Subcutaneous adipose tissue (tissue), 4 donors: ENCODE results near the gene ELOVL2. TPM values are rescaled to one million over a fixed set of nuclear protein-coding genes. Genes with fewer than 3 reads are reported as not detected.

ENCODE experiments used
- total RNA-seq, 4 donors: library from RNA; depleted of rRNA; stranded (reverse); fragments of >200 nt; gene quantifications; one replicate each; pipeline ENCODE4 v1.1.0, GENCODE V29; 2016
- TF ChIP-seq, protein P1 (sequence below): fragments of 450-650 bp; IDR thresholded peaks from one replicate; pipeline ENCODE4 v1.5.1; 2016; ENCODE audit warnings: low read depth, mild to moderate bottlenecking, control low read depth, antibody characterized with exemption, moderate library complexity

The ELOVL2 gene
- total RNA-seq, 4 donors from 2014 or later: 0.19 to 1.6 (median 0.44) TPM; not detected in 1

DNA sequence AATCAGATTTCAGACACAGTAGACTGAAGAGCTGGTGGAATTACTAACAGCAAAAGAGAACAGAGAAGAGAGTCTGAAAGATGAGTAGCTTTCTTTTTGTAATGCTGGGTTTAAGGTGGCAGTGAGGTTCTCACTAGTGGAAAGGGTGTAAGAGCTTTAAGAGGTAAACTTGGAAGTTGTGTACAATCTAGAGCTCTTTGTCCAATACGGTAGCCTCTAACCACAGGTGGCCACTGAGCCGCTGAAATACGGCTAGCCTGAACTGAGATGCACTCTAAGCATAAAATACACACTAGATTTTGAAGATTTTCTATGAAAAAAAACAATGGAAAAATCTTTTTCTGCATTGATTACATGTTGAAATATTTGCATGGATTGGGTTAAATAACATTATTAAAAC is 4.0 kb downstream of the ELOVL2 start:
- TF ChIP-seq, protein P1, sequence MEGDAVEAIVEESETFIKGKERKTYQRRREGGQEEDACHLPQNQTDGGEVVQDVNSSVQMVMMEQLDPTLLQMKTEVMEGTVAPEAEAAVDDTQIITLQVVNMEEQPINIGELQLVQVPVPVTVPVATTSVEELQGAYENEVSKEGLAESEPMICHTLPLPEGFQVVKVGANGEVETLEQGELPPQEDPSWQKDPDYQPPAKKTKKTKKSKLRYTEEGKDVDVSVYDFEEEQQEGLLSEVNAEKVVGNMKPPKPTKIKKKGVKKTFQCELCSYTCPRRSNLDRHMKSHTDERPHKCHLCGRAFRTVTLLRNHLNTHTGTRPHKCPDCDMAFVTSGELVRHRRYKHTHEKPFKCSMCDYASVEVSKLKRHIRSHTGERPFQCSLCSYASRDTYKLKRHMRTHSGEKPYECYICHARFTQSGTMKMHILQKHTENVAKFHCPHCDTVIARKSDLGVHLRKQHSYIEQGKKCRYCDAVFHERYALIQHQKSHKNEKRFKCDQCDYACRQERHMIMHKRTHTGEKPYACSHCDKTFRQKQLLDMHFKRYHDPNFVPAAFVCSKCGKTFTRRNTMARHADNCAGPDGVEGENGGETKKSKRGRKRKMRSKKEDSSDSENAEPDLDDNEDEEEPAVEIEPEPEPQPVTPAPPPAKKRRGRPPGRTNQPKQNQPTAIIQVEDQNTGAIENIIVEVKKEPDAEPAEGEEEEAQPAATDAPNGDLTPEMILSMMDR: no peak

DNA sequence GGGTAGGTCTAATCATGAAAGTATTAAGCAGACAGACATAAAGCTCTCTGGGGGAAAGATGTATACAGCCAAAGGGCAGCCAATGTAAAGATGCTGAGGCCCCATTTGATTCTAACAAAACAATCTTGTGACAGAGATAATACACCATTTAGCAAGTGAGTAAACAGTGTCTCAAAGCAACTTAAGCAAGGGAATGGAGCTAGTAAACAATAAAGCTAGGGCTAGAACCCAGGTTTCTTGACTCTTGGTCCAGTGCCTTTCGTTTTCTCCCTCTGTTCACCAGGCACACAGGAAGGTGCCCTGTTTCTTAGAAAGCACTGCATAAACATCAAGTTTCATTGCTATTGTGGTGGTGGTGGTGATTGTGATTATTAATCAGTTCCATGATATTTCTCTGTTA is 5.1 kb downstream of the ELOVL2 start:
- TF ChIP-seq, protein P1: no peak

DNA sequence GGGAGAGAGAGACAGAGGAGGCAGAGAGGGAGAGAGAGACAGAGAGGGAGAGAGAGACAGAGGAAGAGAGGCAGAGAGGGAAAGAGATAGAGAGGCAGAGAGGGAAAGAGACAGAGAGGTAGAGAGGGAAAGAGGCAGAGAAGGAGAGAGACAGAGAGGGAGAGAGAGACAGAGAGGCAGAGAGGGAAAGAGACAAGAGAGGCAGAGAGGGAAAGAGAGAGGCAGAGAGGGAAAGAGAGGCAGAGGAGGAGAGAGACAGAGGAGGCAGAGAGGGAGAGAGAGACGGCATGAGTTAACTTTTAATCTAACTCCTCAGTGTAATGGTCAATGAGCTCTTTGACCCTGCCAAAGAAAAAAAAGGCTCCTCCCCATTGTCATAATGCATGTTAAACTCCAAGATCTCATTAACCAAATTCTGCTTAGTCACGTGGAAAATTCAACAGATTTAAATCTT is 7.1 kb downstream of the ELOVL2 start:
- TF ChIP-seq, protein P1: no peak

DNA sequence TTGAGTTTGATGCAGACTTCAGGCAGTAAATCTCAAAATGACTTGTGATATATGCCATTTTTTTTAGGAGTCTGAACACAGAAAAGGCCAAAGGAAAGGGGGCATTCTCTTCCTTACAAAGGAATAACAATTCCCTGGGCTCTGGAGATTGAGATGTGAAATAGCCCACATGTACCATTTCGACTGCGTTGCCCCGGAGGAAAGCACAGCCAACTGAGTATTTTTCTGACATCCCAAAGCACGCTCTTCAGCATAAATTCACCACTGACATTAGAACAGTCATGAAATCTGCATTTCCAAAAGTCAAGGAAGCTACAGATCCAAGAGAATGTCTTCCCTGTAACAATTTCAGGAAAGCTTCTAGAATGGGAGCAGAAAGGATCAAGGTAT is 7.8 kb downstream of the ELOVL2 start:
- TF ChIP-seq, protein P1: no peak

DNA sequence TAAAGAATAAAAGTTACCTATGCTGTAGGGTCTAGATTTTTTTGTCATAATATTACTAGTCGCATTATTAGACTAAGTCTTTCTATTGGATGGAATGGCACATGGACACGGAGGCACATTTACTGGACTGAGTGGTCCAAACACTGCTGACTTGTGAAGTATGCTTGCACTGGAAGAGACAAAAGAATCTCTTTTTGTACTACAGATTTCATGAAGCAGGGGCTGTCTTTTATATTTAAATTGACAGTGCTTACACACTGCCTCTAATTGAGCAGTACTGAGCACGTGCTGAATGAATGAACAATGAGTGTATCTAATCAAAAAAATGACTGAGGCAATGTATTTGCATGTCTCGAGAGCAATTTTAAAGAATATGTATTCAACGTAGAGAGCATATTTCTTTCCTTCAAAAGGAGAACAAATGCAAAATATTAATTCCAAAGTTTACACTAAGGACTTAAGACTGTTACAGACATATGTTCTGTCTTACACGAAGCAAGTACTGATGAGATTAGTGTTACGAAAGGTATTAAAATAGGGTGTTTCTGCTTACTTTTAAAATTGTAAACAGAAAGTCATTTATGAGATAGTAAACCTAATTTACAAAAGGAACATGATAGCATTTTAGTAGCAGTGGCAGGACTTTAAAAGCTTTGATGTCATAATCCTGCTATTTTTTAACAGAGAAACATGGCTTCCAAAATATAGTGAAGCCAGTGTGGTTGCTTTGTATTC is 8.3 kb downstream of the ELOVL2 start:
- TF ChIP-seq, protein P1: no peak

DNA sequence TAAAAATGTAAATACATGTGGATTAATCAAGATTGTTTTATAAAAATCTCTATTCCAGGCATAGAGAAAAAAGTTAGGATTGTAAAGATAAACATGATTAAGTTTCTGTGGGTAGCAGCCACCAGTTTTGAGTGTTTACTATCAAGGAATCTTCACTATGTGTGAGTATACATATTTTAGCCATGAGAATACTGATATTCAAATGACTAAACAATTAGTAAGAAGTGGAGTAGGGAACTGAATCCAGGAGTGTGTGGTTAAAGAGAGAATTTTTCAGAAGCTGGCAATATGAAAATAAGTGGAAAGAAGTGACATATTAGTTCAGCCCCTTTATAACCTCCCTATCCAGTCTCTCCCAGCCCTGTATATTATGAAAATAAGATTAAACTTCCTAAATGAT is 10.3 kb downstream of the ELOVL2 start:
- TF ChIP-seq, protein P1: no peak

DNA sequence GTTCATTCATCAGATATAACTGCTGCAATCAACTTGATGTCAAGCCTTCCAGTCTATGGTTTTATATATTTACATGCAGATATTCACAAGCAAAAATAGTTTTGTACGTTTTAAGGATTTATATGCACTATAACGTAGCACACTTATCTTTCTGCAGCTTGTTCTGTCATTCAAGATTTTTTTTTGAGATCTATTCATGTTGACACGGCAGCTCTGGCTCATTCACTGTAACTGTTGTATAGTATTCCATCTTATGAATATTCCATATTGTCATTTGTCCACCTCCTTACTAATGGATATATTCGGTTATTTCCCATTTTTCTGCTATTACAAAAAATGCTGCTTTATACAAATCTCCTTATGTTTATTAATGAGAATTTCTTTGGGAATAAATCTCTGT is 13.2 kb downstream of the ELOVL2 start:
- TF ChIP-seq, protein P1: no peak
